Activated CD8-positive, alpha-beta memory T cell treated with anti-CD3 and anti-CD28 coated beads for 24 hours (primary cell): ENCODE results near the gene CELSR1.

Experiments used
- DNase-seq: peaks from one replicate; pipeline ENCODE4 v3.0.0-alpha.2; 2020

The CELSR1 gene

GRCh38 chr22:46392137-46392844, 145.1 kb downstream of the CELSR1 start:
- DNase-seq = no peak

- no peak for DNase-seq
These were observed 145.8 kb downstream of the CELSR1 start for GRCh38 chr22:46391486-46392136.

GRCh38 chr22:46390652-46391301, 146.6 kb downstream of the CELSR1 start:
- no peak for DNase-seq

- no peak for DNase-seq
These were observed 147.2 kb downstream of the CELSR1 start for GRCh38 chr22:46390105-46390651.

GRCh38 chr22:46389081-46389480, 148.3 kb downstream of the CELSR1 start:
- no peak for DNase-seq

GRCh38 chr22:46388647-46389046, 148.8 kb downstream of the CELSR1 start:
- no peak for DNase-seq

GRCh38 chr22:46387748-46388147, 149.7 kb downstream of the CELSR1 start:
- no peak for DNase-seq

- no peak for DNase-seq
These were observed 151.1 kb downstream of the CELSR1 start for GRCh38 chr22:46386312-46386711.

- no peak for DNase-seq
These were observed 154.9 kb downstream of the CELSR1 start for GRCh38 chr22:46382524-46382923.

- no peak for DNase-seq
These were observed 155.7 kb downstream of the CELSR1 start for GRCh38 chr22:46381731-46382130.

- no peak for DNase-seq
These were observed 156.3 kb downstream of the CELSR1 start for GRCh38 chr22:46381142-46381541.

GRCh38 chr22:46380581-46380980, 156.8 kb downstream of the CELSR1 start:
- no peak for DNase-seq

GRCh38 chr22:46380069-46380468, 157.4 kb downstream of the CELSR1 start:
- no peak for DNase-seq

GRCh38 chr22:46379066-46379930, 158.1 kb downstream of the CELSR1 start:
- no peak for DNase-seq

GRCh38 chr22:46378426-46379065, 158.9 kb downstream of the CELSR1 start:
- no peak for DNase-seq

GRCh38 chr22:46377525-46378425, 159.6 kb downstream of the CELSR1 start:
- DNase-seq = no peak

- no peak for DNase-seq
These were observed 160.4 kb downstream of the CELSR1 start for GRCh38 chr22:46376908-46377524.

GRCh38 chr22:46376111-46376510, 161.3 kb downstream of the CELSR1 start:
- no peak for DNase-seq

- no peak for DNase-seq
These were observed 162.6 kb downstream of the CELSR1 start for GRCh38 chr22:46374663-46375474.
